A673 (cell line): Measurements from ENCODE around the gene TFAP2C. TPM values are rescaled to one million over a fixed set of nuclear protein-coding genes. Genes with fewer than 3 reads are reported as not detected.

ENCODE experiments used
- BruUV-seq: library from RNA; stranded (reverse); fragments of 400-500 nt; replicated peaks from 2 replicates; lab custom pipeline; 2021; lab: Mats Ljungman, UMichigan
- CTCF ChIA-PET: fragments of 300-600 bp; sonication (Branson Sonifier 250); formaldehyde crosslinking; loops from one replicate; lab custom pipeline; 2022; ENCODE audit warnings: antibody characterized with exemption; lab: Charles Lee
- POLR2A ChIA-PET: fragments of 300-600 bp; sonication (Branson Sonifier 250); formaldehyde crosslinking; loops from one replicate; lab custom pipeline; 2022; ENCODE audit warnings: antibody characterized with exemption; ENCODE audit not compliant: low non-redundant PET; lab: Charles Lee
- DNase-seq: peaks from one replicate; pipeline ENCODE4 v3.0.0-alpha.2; 2015; ENCODE audit warnings: low spot score
- H3K27ac ChIP-seq: fragments of 200-600 bp; sonication (generic); 2 replicates; pipeline ENCODE4 v1.5.1; 2016; ENCODE audit warnings: mixed run types, low read depth, mild to moderate bottlenecking, mixed read lengths, antibody characterized with exemption, low read length; ENCODE audit not compliant: poor library complexity, severe bottlenecking
- H3K27me3 ChIP-seq: fragments of 200-600 bp; sonication (generic); replicated peaks from 2 replicates; pipeline ENCODE4 v1.6.1; 2017; ENCODE audit warnings: mixed run types, low read depth, mild to moderate bottlenecking, mixed read lengths, antibody characterized with exemption, low read length; ENCODE audit not compliant: insufficient read depth, poor library complexity
- H3K36me3 ChIP-seq: fragments of 200-600 bp; sonication (generic); 2 replicates; pipeline ENCODE4 v1.6.1; 2016; ENCODE audit warnings: mixed run types, mild to moderate bottlenecking, mixed read lengths, antibody characterized with exemption, low read length; ENCODE audit not compliant: insufficient read depth, poor library complexity, severe bottlenecking
- H3K4me1 ChIP-seq: fragments of 200-600 bp; sonication (generic); 2 replicates; pipeline ENCODE4 v1.6.1; 2017; ENCODE audit warnings: mixed run types, mild to moderate bottlenecking, mixed read lengths, antibody characterized with exemption, low read length; ENCODE audit not compliant: insufficient read depth, poor library complexity, severe bottlenecking
- H3K4me3 ChIP-seq: fragments of 200-600 bp; sonication (generic); 2 replicates; pipeline ENCODE4 v1.5.1; 2016; ENCODE audit warnings: low read depth, mixed run types, mild to moderate bottlenecking, mixed read lengths, low read length; ENCODE audit not compliant: poor library complexity, severe bottlenecking
- H3K9me3 ChIP-seq: fragments of 200-600 bp; sonication (generic); 2 replicates; pipeline ENCODE4 v1.6.1; 2016; ENCODE audit warnings: mixed run types, low read depth, mild to moderate bottlenecking, mixed read lengths, antibody characterized with exemption, low read length; ENCODE audit not compliant: poor library complexity, severe bottlenecking
- CTCF ChIP-seq: fragments of 300-800, 200-600 bp; sonication (generic); conservative IDR thresholded peaks from 2 replicates; pipeline ENCODE4 v1.5.1; 2017; ENCODE audit warnings: low read depth, mild to moderate bottlenecking, antibody characterized with exemption, low read length, moderate library complexity, mixed read lengths
- EZH2 ChIP-seq: fragments of 200-600 bp; sonication (generic); IDR thresholded peaks from 2 replicates; pipeline ENCODE4 v1.6.1; 2017; ENCODE audit warnings: borderline replicate concordance, low read depth, mild to moderate bottlenecking, mixed read lengths, antibody characterized with exemption, low read length; ENCODE audit not compliant: poor library complexity, severe bottlenecking
- intact Hi-C: fragments of 100-400 bp; cut with micrococcal nuclease; formaldehyde crosslinking; loops from one replicate; pipeline ENCODE4 v1.10.0; 2022; ENCODE audit not compliant: unreplicated experiment
- total RNA-seq: library from RNA; stranded (reverse); gene quantifications from 2 replicates; pipeline ENCODE4 v1.2.3, GENCODE V29; 2021

The TFAP2C gene
- total RNA-seq, 1 experiment from 2014 or later = 0.11 TPM

- H3K36me3 ChIP-seq = no peaks in the 10 kb centered on the region
- no peaks in the 10 kb centered on the region for H3K4me1 ChIP-seq
- intact Hi-C loops = no loop called here
- no peak for TF ChIP-seq CTCF
- TF ChIP-seq EZH2 = no peak
- H3K4me3 ChIP-seq = no peak overlapping the region
- no peaks in the 10 kb centered on the region for H3K9me3 ChIP-seq
- DNase-seq = no peak
- no TSS peak for BruUV-seq
- H3K27ac ChIP-seq = no peak overlapping the region
- POLR2A ChIA-PET = no interaction called here
- CTCF ChIA-PET = no interaction called here
- H3K27me3 ChIP-seq = peaks cover 27% of the 10 kb centered on the region
Observed at GRCh38 chr20:56673450-56673849, 44.3 kb downstream of the TFAP2C start.

DNA sequence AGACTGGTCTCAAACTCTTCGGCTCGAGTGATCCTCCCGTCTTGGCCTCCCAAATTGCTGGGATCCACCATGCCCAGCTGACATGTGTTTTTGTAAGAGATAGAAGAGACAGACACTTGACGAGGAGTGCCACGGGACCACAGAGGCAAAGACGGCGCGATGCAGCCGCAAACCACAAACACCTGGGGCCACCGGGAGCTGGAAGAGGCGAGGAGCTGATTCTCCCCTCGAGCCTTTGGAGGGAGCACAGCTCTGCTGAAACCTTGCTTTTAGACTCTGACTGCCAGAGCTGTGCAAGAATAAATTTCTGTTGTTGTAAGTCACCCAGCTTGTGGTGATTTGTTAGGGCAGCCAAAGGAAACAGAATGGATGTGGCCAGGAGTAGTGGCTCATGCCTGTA lies 46.9 kb downstream of the TFAP2C start:
- POLR2A ChIA-PET = no interaction called here
- no TSS peak for BruUV-seq
- CTCF ChIA-PET = no interaction called here

GRCh38 chr20:56676679-56677078 lies 47.6 kb downstream of the TFAP2C start:
- intact Hi-C loops = no loop called here
- no peak overlapping the region for H3K27ac ChIP-seq
- CTCF ChIA-PET = no interaction called here
- no peak overlapping the region for H3K4me3 ChIP-seq
- peaks cover 18% of the 10 kb centered on the region for H3K27me3 ChIP-seq
- BruUV-seq = no TSS peak
- H3K9me3 ChIP-seq = no peaks in the 10 kb centered on the region
- no peaks in the 10 kb centered on the region for H3K4me1 ChIP-seq
- TF ChIP-seq EZH2 (no peak), CTCF (no peak)
- DNase-seq = no peak
- no peaks in the 10 kb centered on the region for H3K36me3 ChIP-seq
- POLR2A ChIA-PET = no interaction called here

More for the DNA sequence above, 46.9 kb downstream of the TFAP2C start:
- DNase-seq = no peak
- intact Hi-C loops = no loop called here
- Histone ChIP-seq H3K36me3 (no peaks in the 10 kb centered on the region), H3K27me3 (peaks cover 21% of the 10 kb centered on the region), H3K4me1 (no peaks in the 10 kb centered on the region), H3K9me3 (no peaks in the 10 kb centered on the region), H3K4me3 (no peak overlapping the region), H3K27ac (no peak overlapping the region)
- TF ChIP-seq CTCF (no peak), EZH2 (no peak)
